SK-N-SH (cell line): Measurements from ENCODE around the gene SPRED3. TPM values are rescaled to one million over a fixed set of nuclear protein-coding genes. Genes with fewer than 3 reads are reported as not detected.

ENCODE experiments used
- CTCF ChIA-PET: fragments of 300-600, 350-600 bp; formaldehyde crosslinking; extraction: SDS; loops from one replicate; lab custom pipeline; 2021; lab: Yijun Ruan, JAX
- POLR2A ChIA-PET: fragments of 350-600 bp; sonication (Branson Sonifier 250); formaldehyde crosslinking; extraction: SDS; loops from one replicate; lab custom pipeline; 2020; ENCODE audit warnings: antibody characterized with exemption, inconsistent platforms; lab: Yijun Ruan, JAX
- DNase-seq: peaks from one replicate; pipeline ENCODE4 v3.0.0; 2012
- H2AFZ ChIP-seq: fragments of 200-600 bp; sonication (generic); 2 replicates; pipeline ENCODE4 v1.8.1; 2016; ENCODE audit warnings: antibody characterized with exemption, mild to moderate bottlenecking, low read depth
- H3F3A ChIP-seq: fragments of 200-600 bp; sonication (generic); replicated peaks from 2 replicates; pipeline ENCODE3; 2016; ENCODE audit warnings: antibody characterized with exemption, mild to moderate bottlenecking; ENCODE audit not compliant: insufficient read depth
- H3K27ac ChIP-seq, 2 experiments: fragments of 200-500 bp in 1 of 2; fragments of 200-600 bp in 1 of 2; sonication (Bioruptor generic) in 1 of 2; sonication (generic), shearing (Covaris generic) in 1 of 2; 2 replicates each; pipeline versions ENCODE4 v1.5.1 to v1.6.1; 2014 to 2016; ENCODE audit warnings: low read depth in 2 of 2, inconsistent platforms in 1 of 2, low read length in 1 of 2, mild to moderate bottlenecking in 1 of 2, mixed read lengths in 1 of 2
- H3K27me3 ChIP-seq: fragments of 200-600 bp; sonication (generic), shearing (Covaris generic); 2 replicates; pipeline ENCODE4 v1.6.1; 2016; ENCODE audit warnings: mixed run types; ENCODE audit not compliant: insufficient read depth
- H3K36me3 ChIP-seq, 2 experiments: fragments of 200-500 bp in 1 of 2; fragments of 200-600 bp in 1 of 2; sonication (Bioruptor generic) in 1 of 2; sonication (generic) in 1 of 2; replicated peaks in 1 of 2; 2 replicates each; pipeline versions ENCODE3 to v1.5.1; 2014 to 2016; ENCODE audit warnings: low read length in 1 of 2, mild to moderate bottlenecking in 1 of 2; ENCODE audit not compliant: insufficient read depth in 2 of 2, control insufficient read depth in 1 of 2
- H3K4me1 ChIP-seq, 2 experiments: fragments of 200-500 bp in 1 of 2; fragments of 200-600 bp in 1 of 2; sonication (Bioruptor generic) in 1 of 2; sonication (generic), shearing (Covaris generic) in 1 of 2; 2 replicates each; pipeline versions ENCODE4 v1.5.1 to v1.6.1; 2014 to 2016; ENCODE audit warnings: low read depth in 1 of 2, low read length in 1 of 2, mixed run types in 1 of 2; ENCODE audit not compliant: insufficient read depth in 2 of 2, control insufficient read depth in 1 of 2
- H3K4me2 ChIP-seq: fragments of 200-600 bp; sonication (generic), shearing (Covaris generic); 2 replicates; pipeline ENCODE4 v1.6.1; 2017; ENCODE audit warnings: mixed run types
- H3K4me3 ChIP-seq, 2 experiments: fragments of 200-500 bp in 1 of 2; fragments of 200-600 bp in 1 of 2; sonication (Bioruptor generic) in 1 of 2; sonication (generic), shearing (Covaris generic) in 1 of 2; 2 replicates each; pipeline versions ENCODE4 v1.5.1 to v1.8.1; 2014 to 2016; ENCODE audit warnings: low read depth in 2 of 2, inconsistent platforms in 1 of 2, low read length in 1 of 2, mild to moderate bottlenecking in 1 of 2, mixed read lengths in 1 of 2, moderate library complexity in 1 of 2
- H3K79me2 ChIP-seq: fragments of 200-600 bp; sonication (generic); 2 replicates; pipeline ENCODE4 v1.8.1; 2017; ENCODE audit warnings: mild to moderate bottlenecking; ENCODE audit not compliant: insufficient read depth
- H3K9ac ChIP-seq: fragments of 200-600 bp; sonication (generic); 2 replicates; pipeline ENCODE4 v1.6.1; 2017; ENCODE audit warnings: mixed run types
- H3K9me2 ChIP-seq: fragments of 200-600 bp; sonication (generic); 2 replicates; pipeline ENCODE4 v1.6.1; 2017; ENCODE audit warnings: mixed run types
- H3K9me3 ChIP-seq: fragments of 200-600 bp; sonication (generic); 2 replicates; pipeline ENCODE4 v1.6.1; 2017; ENCODE audit warnings: mixed run types, mild to moderate bottlenecking, moderate library complexity
- H4K20me1 ChIP-seq: fragments of 200-600 bp; sonication (generic); 2 replicates; pipeline ENCODE4 v1.6.1; 2017; ENCODE audit warnings: mild to moderate bottlenecking, mixed run types; ENCODE audit not compliant: insufficient read depth
- FOSL2 ChIP-seq: IDR thresholded peaks from 2 replicates; pipeline ENCODE4 v1.4.0; 2012; ENCODE audit warnings: low read depth, mild to moderate bottlenecking, moderate library complexity, borderline replicate concordance
- FOXM1 ChIP-seq: IDR thresholded peaks from 2 replicates; pipeline ENCODE4 v1.4.0; 2012; ENCODE audit warnings: low read depth, mild to moderate bottlenecking
- GABPA ChIP-seq: IDR thresholded peaks from 2 replicates; pipeline ENCODE4 v1.4.0; 2012; ENCODE audit warnings: low read depth, mild to moderate bottlenecking
- MXI1 ChIP-seq: IDR thresholded peaks from 2 replicates; pipeline ENCODE4 v1.6.1; 2012; ENCODE audit warnings: mild to moderate bottlenecking, low read depth, low read length, improper control_type of control experiment
- NFIC ChIP-seq: IDR thresholded peaks from 2 replicates; pipeline ENCODE4 v1.4.0; 2012; ENCODE audit warnings: borderline replicate concordance
- RXRA ChIP-seq: IDR thresholded peaks from 2 replicates; pipeline ENCODE4 v1.4.0; 2012; ENCODE audit warnings: low read depth, mild to moderate bottlenecking, borderline replicate concordance
- SIN3A ChIP-seq: IDR thresholded peaks from 2 replicates; pipeline ENCODE4 v1.6.1; 2012; ENCODE audit warnings: low read depth, mild to moderate bottlenecking, low read length, moderate library complexity, borderline replicate concordance
- TCF12 ChIP-seq: IDR thresholded peaks from 2 replicates; pipeline ENCODE4 v1.4.0; 2012
- YY1 ChIP-seq: IDR thresholded peaks from 2 replicates; pipeline ENCODE4 v1.4.0; 2012; ENCODE audit warnings: low read depth, mild to moderate bottlenecking
- WGBS: methylation state at CpG from one replicate; pipeline ENCODE4 v1.1.6; 2017; ENCODE audit warnings: low lambda C conversion rate; 5-methylcytosine and 5-hydroxymethylcytosine counted together
- polyA plus RNA-seq, 3 experiments: library from polyadenylated mRNA; depleted of rRNA; stranded (reverse); fragments of >200 nt; gene quantifications; 2 replicates each; pipeline ENCODE4 v1.2.3, GENCODE V29; 2012
- TF ChIP-seq, protein P1 (sequence below): fragments of 150-350 bp; IDR thresholded peaks from 2 replicates; pipeline ENCODE4 v1.6.1; 2016; ENCODE audit warnings: mild to moderate bottlenecking, low read depth, low read length
- TF ChIP-seq, protein P2 (sequence below): IDR thresholded peaks from 2 replicates; pipeline ENCODE4 v1.4.0; 2012; ENCODE audit warnings: low read depth, borderline replicate concordance
- TF ChIP-seq, protein P3 (sequence below): IDR thresholded peaks from 2 replicates; pipeline ENCODE4 v1.4.0; 2012; ENCODE audit warnings: low read depth
- TF ChIP-seq, protein P4 (sequence below): IDR thresholded peaks from 2 replicates; pipeline ENCODE4 v1.6.1; 2012; ENCODE audit warnings: mild to moderate bottlenecking, low read depth, low read length, moderate library complexity

SPRED3 gene
- polyA plus RNA-seq, 1 of the 3 experiments (the other 2 are of a cell fraction): 11.1 TPM

DNA sequence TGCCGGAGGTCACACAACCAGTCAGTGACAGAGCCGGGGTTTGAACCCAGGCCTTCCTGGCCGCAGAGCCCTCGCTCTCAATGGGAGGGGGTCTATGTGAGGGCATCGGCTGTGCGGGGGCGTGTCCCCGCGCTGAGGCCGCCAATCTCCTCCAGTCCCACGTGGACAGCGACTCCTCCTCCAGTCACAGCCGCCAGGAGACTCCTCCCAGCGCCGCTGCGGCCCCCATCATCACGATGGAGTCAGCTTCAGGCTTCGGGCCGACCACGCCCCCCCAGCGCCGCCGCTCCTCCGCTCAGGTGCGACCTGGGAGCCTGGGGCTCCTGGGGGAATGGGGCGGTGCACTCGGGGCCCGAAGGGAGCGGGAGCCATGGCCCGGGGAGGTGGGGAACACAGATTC, 6.0 kb downstream of the SPRED3 start:
- H3K9ac ChIP-seq: no peak overlapping the region
- peaks cover 22 to 35% of the 10 kb centered on the region in 2 experiments for H3K36me3 ChIP-seq
- H3K27me3 ChIP-seq: no peaks in the 10 kb centered on the region
- TF ChIP-seq NFIC (no peak), FOSL2 (no peak), TCF12 (no peak), FOXM1 (no peak), YY1 (no peak), MXI1 (no peak), RXRA (no peak), GABPA (no peak), SIN3A (no peak)
- TF ChIP-seq, protein P1, sequence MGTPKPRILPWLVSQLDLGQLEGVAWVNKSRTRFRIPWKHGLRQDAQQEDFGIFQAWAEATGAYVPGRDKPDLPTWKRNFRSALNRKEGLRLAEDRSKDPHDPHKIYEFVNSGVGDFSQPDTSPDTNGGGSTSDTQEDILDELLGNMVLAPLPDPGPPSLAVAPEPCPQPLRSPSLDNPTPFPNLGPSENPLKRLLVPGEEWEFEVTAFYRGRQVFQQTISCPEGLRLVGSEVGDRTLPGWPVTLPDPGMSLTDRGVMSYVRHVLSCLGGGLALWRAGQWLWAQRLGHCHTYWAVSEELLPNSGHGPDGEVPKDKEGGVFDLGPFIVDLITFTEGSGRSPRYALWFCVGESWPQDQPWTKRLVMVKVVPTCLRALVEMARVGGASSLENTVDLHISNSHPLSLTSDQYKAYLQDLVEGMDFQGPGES: no peak
- TF ChIP-seq, protein P2, sequence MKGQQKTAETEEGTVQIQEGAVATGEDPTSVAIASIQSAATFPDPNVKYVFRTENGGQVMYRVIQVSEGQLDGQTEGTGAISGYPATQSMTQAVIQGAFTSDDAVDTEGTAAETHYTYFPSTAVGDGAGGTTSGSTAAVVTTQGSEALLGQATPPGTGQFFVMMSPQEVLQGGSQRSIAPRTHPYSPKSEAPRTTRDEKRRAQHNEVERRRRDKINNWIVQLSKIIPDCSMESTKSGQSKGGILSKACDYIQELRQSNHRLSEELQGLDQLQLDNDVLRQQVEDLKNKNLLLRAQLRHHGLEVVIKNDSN: no peak
- TF ChIP-seq, protein P3, sequence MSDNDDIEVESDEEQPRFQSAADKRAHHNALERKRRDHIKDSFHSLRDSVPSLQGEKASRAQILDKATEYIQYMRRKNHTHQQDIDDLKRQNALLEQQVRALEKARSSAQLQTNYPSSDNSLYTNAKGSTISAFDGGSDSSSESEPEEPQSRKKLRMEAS: no peak
- TF ChIP-seq, protein P4, sequence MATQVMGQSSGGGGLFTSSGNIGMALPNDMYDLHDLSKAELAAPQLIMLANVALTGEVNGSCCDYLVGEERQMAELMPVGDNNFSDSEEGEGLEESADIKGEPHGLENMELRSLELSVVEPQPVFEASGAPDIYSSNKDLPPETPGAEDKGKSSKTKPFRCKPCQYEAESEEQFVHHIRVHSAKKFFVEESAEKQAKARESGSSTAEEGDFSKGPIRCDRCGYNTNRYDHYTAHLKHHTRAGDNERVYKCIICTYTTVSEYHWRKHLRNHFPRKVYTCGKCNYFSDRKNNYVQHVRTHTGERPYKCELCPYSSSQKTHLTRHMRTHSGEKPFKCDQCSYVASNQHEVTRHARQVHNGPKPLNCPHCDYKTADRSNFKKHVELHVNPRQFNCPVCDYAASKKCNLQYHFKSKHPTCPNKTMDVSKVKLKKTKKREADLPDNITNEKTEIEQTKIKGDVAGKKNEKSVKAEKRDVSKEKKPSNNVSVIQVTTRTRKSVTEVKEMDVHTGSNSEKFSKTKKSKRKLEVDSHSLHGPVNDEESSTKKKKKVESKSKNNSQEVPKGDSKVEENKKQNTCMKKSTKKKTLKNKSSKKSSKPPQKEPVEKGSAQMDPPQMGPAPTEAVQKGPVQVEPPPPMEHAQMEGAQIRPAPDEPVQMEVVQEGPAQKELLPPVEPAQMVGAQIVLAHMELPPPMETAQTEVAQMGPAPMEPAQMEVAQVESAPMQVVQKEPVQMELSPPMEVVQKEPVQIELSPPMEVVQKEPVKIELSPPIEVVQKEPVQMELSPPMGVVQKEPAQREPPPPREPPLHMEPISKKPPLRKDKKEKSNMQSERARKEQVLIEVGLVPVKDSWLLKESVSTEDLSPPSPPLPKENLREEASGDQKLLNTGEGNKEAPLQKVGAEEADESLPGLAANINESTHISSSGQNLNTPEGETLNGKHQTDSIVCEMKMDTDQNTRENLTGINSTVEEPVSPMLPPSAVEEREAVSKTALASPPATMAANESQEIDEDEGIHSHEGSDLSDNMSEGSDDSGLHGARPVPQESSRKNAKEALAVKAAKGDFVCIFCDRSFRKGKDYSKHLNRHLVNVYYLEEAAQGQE: no peak
- no peaks in the 10 kb centered on the region for H3K9me3 ChIP-seq
- no peak overlapping the region for H2AFZ ChIP-seq
- peaks cover 3% of the 10 kb centered on the region for H3F3A ChIP-seq
- ChIA-PET POLR2A (no interaction called here), CTCF (interaction anchor here (2.9 kb wide), 1 partner anchor 9 kb away, joined by 13 read pairs; the partner anchor contains the start of gene FAM98C)
- DNase-seq: no peak
- peaks cover 7 to 9% of the 10 kb centered on the region in 2 experiments; a peak in 2 of 4 replicates for H3K4me1 ChIP-seq
- H3K4me2 ChIP-seq: no peak overlapping the region
- H3K27ac ChIP-seq: no peak overlapping the region
- H4K20me1 ChIP-seq: no peaks in the 10 kb centered on the region
- H3K9me2 ChIP-seq: no peaks in the 10 kb centered on the region
- peaks cover 26% of the 10 kb centered on the region for H3K79me2 ChIP-seq
- WGBS: 95% methylated on average over 21 of the region's 30 CpGs
- no peak overlapping the region for H3K4me3 ChIP-seq
